GM12878 (cell line): ENCODE results near the gene CACNA2D3. TPM values are rescaled to one million over a fixed set of nuclear protein-coding genes. Genes with fewer than 3 reads are reported as not detected.

Experiments
- ATAC-seq: fragments of 200-7000 bp; cut with Tn5 transposase; 3 replicates; pipeline ENCODE4 v1.9.1; 2020; ENCODE audit warnings: mild to moderate bottlenecking, moderate library complexity
- BruUV-seq: library from RNA; stranded (reverse); fragments of 400-500 nt; replicated peaks from 2 replicates; lab custom pipeline; 2021; lab: Mats Ljungman, UMichigan
- CTCF ChIA-PET: fragments of 300-600 bp; sonication (Branson Sonifier 250); formaldehyde crosslinking; extraction: SDS; loops from one replicate; lab custom pipeline; 2021; ENCODE audit warnings: inconsistent platforms; lab: Yijun Ruan, JAX
- POLR2A ChIA-PET: fragments of 350-600 bp; formaldehyde crosslinking; extraction: SDS; loops from one replicate; lab custom pipeline; 2021; ENCODE audit warnings: inconsistent platforms; lab: Charles Lee
- RAD21 ChIA-PET: fragments of 300-600 bp; sonication (Branson Sonifier 250); formaldehyde crosslinking; loops from one replicate; lab custom pipeline; 2023; ENCODE audit warnings: antibody characterized with exemption; ENCODE audit not compliant: unreplicated experiment; lab: Charles Lee
- SMC1A ChIA-PET: fragments of 300-600 bp; sonication (Branson Sonifier 250); formaldehyde crosslinking; loops from one replicate; lab custom pipeline; 2023; ENCODE audit not compliant: unreplicated experiment, uncharacterized antibody; lab: Charles Lee
- DNase-seq: peaks from one replicate; pipeline ENCODE4 v3.0.0-alpha.2; 2011; ENCODE audit warnings: low read depth, low spot score
- FAIRE-seq: peaks from 3 replicates; lab custom pipeline; 2011; peaks lifted over from hg19 to GRCh38; lab: Jason Lieb, UNC
- H2AFZ ChIP-seq: 2 replicates; pipeline ENCODE4 v1.6.0; 2011; ENCODE audit warnings: low read depth, low read length, control low read depth; ENCODE audit not compliant: control insufficient read depth
- H3K27ac ChIP-seq: 2 replicates; pipeline ENCODE4 v1.5.1; 2011; ENCODE audit warnings: control low read depth; ENCODE audit not compliant: control insufficient read depth, insufficient read depth
- H3K27me3 ChIP-seq, 2 experiments: replicated peaks in 1 of 2; 2 replicates each; pipeline versions ENCODE4 v1.6.0 to v1.6.1; 2011; ENCODE audit warnings: low read length in 1 of 2; ENCODE audit not compliant: control insufficient read depth in 2 of 2, insufficient read depth in 2 of 2
- H3K36me3 ChIP-seq, 2 experiments: 2 replicates each; pipeline ENCODE4 v1.5.1; 2011; ENCODE audit warnings: low read length in 1 of 2; ENCODE audit not compliant: control insufficient read depth in 2 of 2, insufficient read depth in 2 of 2
- H3K4me1 ChIP-seq: 2 replicates; pipeline ENCODE4 v1.6.1; 2011; ENCODE audit warnings: mild to moderate bottlenecking, low read length, moderate library complexity, mixed read lengths; ENCODE audit not compliant: control insufficient read depth, insufficient read depth
- H3K4me2 ChIP-seq: 2 replicates; pipeline ENCODE4 v1.6.0; 2011; ENCODE audit warnings: control low read depth; ENCODE audit not compliant: control insufficient read depth, insufficient read depth
- H3K4me3 ChIP-seq: fragments of 200-600 bp; sonication (generic); 2 replicates; pipeline ENCODE4 v1.5.1; 2016
- H3K79me2 ChIP-seq: 2 replicates; pipeline ENCODE4 v1.6.0; 2011; ENCODE audit warnings: low read length; ENCODE audit not compliant: control insufficient read depth, insufficient read depth
- H3K9ac ChIP-seq: 2 replicates; pipeline ENCODE4 v1.8.0; 2011; ENCODE audit warnings: low read length, control low read depth, mixed read lengths; ENCODE audit not compliant: control insufficient read depth, insufficient read depth
- H3K9me3 ChIP-seq: replicated peaks from 3 replicates; pipeline ENCODE4 v1.5.1; 2011; ENCODE audit warnings: mild to moderate bottlenecking, low read length; ENCODE audit not compliant: control insufficient read depth, insufficient read depth
- H4K20me1 ChIP-seq: 2 replicates; pipeline ENCODE4 v1.6.0; 2011; ENCODE audit not compliant: control insufficient read depth, insufficient read depth
- CHD4 ChIP-seq: fragments of 200-600 bp; sonication (generic); IDR thresholded peaks from 2 replicates; pipeline ENCODE4 v1.6.1; 2016; ENCODE audit warnings: mild to moderate bottlenecking
- E2F4 ChIP-seq: IDR thresholded peaks from 2 replicates; pipeline ENCODE4 v1.6.1; 2012; ENCODE audit warnings: low read depth, low read length, improper control_type of control experiment
- EZH2 ChIP-seq: IDR thresholded peaks from 2 replicates; pipeline ENCODE4 v1.6.1; 2012; ENCODE audit warnings: low read depth, mild to moderate bottlenecking, control low read depth, inconsistent platforms, low read length, borderline replicate concordance; ENCODE audit not compliant: control insufficient read depth
- HDAC2 ChIP-seq: fragments of 200-600 bp; sonication (generic); IDR thresholded peaks from 2 replicates; pipeline ENCODE4 v1.6.1; 2017
- HDAC6 ChIP-seq: fragments of 200-600 bp; sonication (generic); IDR thresholded peaks from one replicate; pipeline ENCODE4 v1.8.0; 2017; ENCODE audit warnings: antibody characterized with exemption; ENCODE audit not compliant: unreplicated experiment
- IRF4 ChIP-seq: IDR thresholded peaks from 2 replicates; pipeline ENCODE4 v1.6.1; 2011; ENCODE audit warnings: low read depth, low read length
- JUND ChIP-seq: IDR thresholded peaks from 2 replicates; pipeline ENCODE4 v1.6.1; 2012; ENCODE audit warnings: low read depth, mild to moderate bottlenecking, low read length, improper control_type of control experiment, moderate library complexity
- MTA3 ChIP-seq: IDR thresholded peaks from 2 replicates; pipeline ENCODE4 v1.6.1; 2012; ENCODE audit warnings: low read length, inconsistent platforms, borderline replicate concordance
- SRF ChIP-seq, 2 experiments: IDR thresholded peaks; 2 replicates each; pipeline ENCODE4 v1.6.1; 2011; ENCODE audit warnings: low read depth in 2 of 2, low read length in 2 of 2, mild to moderate bottlenecking in 1 of 2, moderate library complexity in 1 of 2
- TARDBP ChIP-seq: IDR thresholded peaks from 2 replicates; pipeline ENCODE4 v1.6.1; 2016; ENCODE audit warnings: borderline replicate concordance
- TBL1XR1 ChIP-seq: IDR thresholded peaks from 2 replicates; pipeline ENCODE4 v1.6.1; 2012; ENCODE audit warnings: low read depth, low read length, improper control_type of control experiment
- TCF3 ChIP-seq: IDR thresholded peaks from 2 replicates; pipeline ENCODE4 v1.6.1; 2012; ENCODE audit warnings: low read depth, mild to moderate bottlenecking, low read length, borderline replicate concordance; ENCODE audit not compliant: insufficient read depth
- TCF7 ChIP-seq: IDR thresholded peaks from 2 replicates; pipeline ENCODE4 v1.6.1; 2014; ENCODE audit warnings: antibody characterized with exemption, borderline replicate concordance
- ZNF24 ChIP-seq: fragments of 450-650 bp; IDR thresholded peaks from 2 replicates; pipeline ENCODE4 v1.6.1; 2017; ENCODE audit warnings: antibody characterized with exemption, mild to moderate bottlenecking
- ZNF274 ChIP-seq: IDR thresholded peaks from one replicate; pipeline ENCODE4 v1.8.0; 2011; ENCODE audit not compliant: insufficient read length, insufficient read depth
- ZNF622 ChIP-seq: fragments of 450-650 bp; IDR thresholded peaks from 2 replicates; pipeline ENCODE4 v1.6.1; 2017; ENCODE audit warnings: mild to moderate bottlenecking, inconsistent platforms
- WGBS: methylation state at CpG from one replicate; pipeline ENCODE4 v1.1.6; 2016; ENCODE audit warnings: low lambda C conversion rate; ENCODE audit not compliant: insufficient replicate concordance, insufficient coverage; ENCODE audit errors: missing lambda C conversion rate; 5-methylcytosine and 5-hydroxymethylcytosine counted together
- in situ Hi-C: fragments of 300-500 bp; cut with MboI; formaldehyde crosslinking; loops from 9 replicates; pipeline ENCODE4 v1.14.3; 2018; ENCODE audit warnings: mixed read lengths
- intact Hi-C: fragments of 100-400 bp; cut with micrococcal nuclease; formaldehyde crosslinking; loops from one replicate; pipeline ENCODE4 v1.14.2; 2022; ENCODE audit not compliant: unreplicated experiment
- polyA plus RNA-seq, 11 experiments: library from polyadenylated mRNA; depleted of rRNA in 4 of 11; unstranded in 6 of 11; stranded (reverse) in 5 of 11; fragments of >200 nt; fragmentation: Nextera tagmentation in 4 of 11; fragmentation: Illumina TruSeq in 1 of 11; extraction: Ambion mirVana in 4 of 11; extraction: Trizol in 1 of 11; gene quantifications; 1 replicate in 1 of 11; 2 replicates in 10 of 11; pipeline versions ENCODE4 v1.2.1 to v1.2.3, GENCODE V29; 2011 to 2016; ENCODE audit warnings: inconsistent platforms in 2 of 11, missing spikeins in 2 of 11, low read depth in 1 of 11
- total RNA-seq, 4 experiments: library from RNA; depleted of rRNA in 3 of 4; stranded (reverse); fragments of >200 nt in 3 of 4; fragmentation: Illumina TruSeq in 1 of 4; extraction: Trizol in 1 of 4; gene quantifications; 2 replicates each; pipeline versions ENCODE4 v1.2.1 to v1.2.3, GENCODE V29; 2013 to 2021
- TF ChIP-seq, protein P1 (sequence below): fragments of 450-650 bp; conservative IDR thresholded peaks from 2 replicates; pipeline ENCODE4 v1.6.1; 2017; ENCODE audit warnings: mild to moderate bottlenecking, moderate library complexity

CACNA2D3 gene
- total and polyA plus RNA-seq, 10 of the 15 experiments (the other 5 are each of a cell fraction or from before 2014, with no cell fraction given): not detected

DNA sequence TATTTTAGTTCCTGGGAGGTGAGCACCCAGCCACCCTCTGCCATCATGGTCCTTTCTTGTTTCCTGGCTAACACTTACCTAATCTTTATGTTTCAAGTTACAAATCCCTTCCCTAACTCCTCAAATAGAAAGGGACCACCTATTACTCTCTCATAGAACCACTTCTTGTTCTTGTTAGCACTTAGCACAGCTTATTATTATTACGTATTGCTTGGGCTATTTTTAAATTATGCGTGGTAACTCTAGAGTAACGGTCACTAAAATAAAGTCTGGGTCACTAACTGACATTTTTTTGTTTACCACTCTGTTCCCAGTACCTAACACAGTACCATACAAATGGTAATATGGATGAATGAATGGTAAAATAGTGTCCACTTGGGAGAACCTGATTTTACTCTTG, 663.6 kb downstream of the CACNA2D3 start:
- H3K36me3 ChIP-seq: no peaks in the 10 kb centered on the region
- FAIRE-seq (no peak), ATAC-seq (no peak), DNase-seq (no peak)
- H4K20me1 ChIP-seq: no peaks in the 10 kb centered on the region
- H3K4me1 ChIP-seq: no peaks in the 10 kb centered on the region
- H3K9me3 ChIP-seq: no peaks in the 10 kb centered on the region
- RAD21 ChIA-PET: no interaction called here
- 36% methylated on average over 3 of the region's 3 CpGs for WGBS
- TF ChIP-seq ZNF274 (no peak), TCF3 (no peak)
- intact Hi-C loops: no loop called here
- SMC1A ChIA-PET: no interaction called here
- H3K4me3 ChIP-seq: no peak overlapping the region
- H3K9ac ChIP-seq: no peak overlapping the region
- in situ Hi-C loops: no loop called here
- H3K27me3 ChIP-seq: no peaks in the 10 kb centered on the region; a peak in 1 of 4 replicates
- no peak overlapping the region for H3K27ac ChIP-seq
- no peak overlapping the region for H2AFZ ChIP-seq
- no TSS peak for BruUV-seq
- POLR2A ChIA-PET: no interaction called here
- no peaks in the 10 kb centered on the region for H3K79me2 ChIP-seq
- H3K4me2 ChIP-seq: no peak overlapping the region
- CTCF ChIA-PET: no interaction called here

- DNase-seq (no peak), ATAC-seq (no peak), FAIRE-seq (no peak)
- no peaks in the 10 kb centered on the region for H3K9me3 ChIP-seq
- no peaks in the 10 kb centered on the region for H4K20me1 ChIP-seq
- H3K4me2 ChIP-seq: no peak overlapping the region
- no peak overlapping the region for H3K27ac ChIP-seq
- WGBS: 18% methylated on average over 3 of the region's 3 CpGs
- no peak overlapping the region for H2AFZ ChIP-seq
- intact Hi-C loops (no loop called here), in situ Hi-C loops (no loop called here)
- no TSS peak for BruUV-seq
- H3K9ac ChIP-seq: no peak overlapping the region
- SMC1A ChIA-PET: interaction anchor here (0.9 kb wide), 1 partner anchor 8 kb away, joined by 3 read pairs; no protein-coding TSS in a partner anchor
- H3K36me3 ChIP-seq: no peaks in the 10 kb centered on the region
- H3K4me3 ChIP-seq: no peak overlapping the region
- CTCF ChIA-PET: interaction anchor here (0.6 kb wide), 1 partner anchor 852 kb away, joined by 3 read pairs; no protein-coding TSS in a partner anchor
- H3K79me2 ChIP-seq: no peaks in the 10 kb centered on the region
- POLR2A ChIA-PET: no interaction called here
- no peaks in the 10 kb centered on the region for H3K27me3 ChIP-seq
- RAD21 ChIA-PET: no interaction called here
- H3K4me1 ChIP-seq: no peaks in the 10 kb centered on the region
- TF ChIP-seq HDAC6 (no peak), MTA3 (no peak), HDAC2 (no peak), TCF7 (no peak), TARDBP (no peak), JUND (no peak), TBL1XR1 (no peak), IRF4 (no peak), ZNF622 (no peak), ZNF24 (no peak), EZH2 (no peak), SRF (IDR thresholded peaks at IDR 0.05; ENCODE audit: low read depth in 2 of 2, low read length in 2 of 2) (no peak), CHD4 (no peak), E2F4 (no peak)
- TF ChIP-seq, protein P1, sequence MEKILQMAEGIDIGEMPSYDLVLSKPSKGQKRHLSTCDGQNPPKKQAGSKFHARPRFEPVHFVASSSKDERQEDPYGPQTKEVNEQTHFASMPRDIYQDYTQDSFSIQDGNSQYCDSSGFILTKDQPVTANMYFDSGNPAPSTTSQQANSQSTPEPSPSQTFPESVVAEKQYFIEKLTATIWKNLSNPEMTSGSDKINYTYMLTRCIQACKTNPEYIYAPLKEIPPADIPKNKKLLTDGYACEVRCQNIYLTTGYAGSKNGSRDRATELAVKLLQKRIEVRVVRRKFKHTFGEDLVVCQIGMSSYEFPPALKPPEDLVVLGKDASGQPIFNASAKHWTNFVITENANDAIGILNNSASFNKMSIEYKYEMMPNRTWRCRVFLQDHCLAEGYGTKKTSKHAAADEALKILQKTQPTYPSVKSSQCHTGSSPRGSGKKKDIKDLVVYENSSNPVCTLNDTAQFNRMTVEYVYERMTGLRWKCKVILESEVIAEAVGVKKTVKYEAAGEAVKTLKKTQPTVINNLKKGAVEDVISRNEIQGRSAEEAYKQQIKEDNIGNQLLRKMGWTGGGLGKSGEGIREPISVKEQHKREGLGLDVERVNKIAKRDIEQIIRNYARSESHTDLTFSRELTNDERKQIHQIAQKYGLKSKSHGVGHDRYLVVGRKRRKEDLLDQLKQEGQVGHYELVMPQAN: no peak
Observed at GRCh38 chr3:54790051-54790450, 667.7 kb downstream of the CACNA2D3 start.
